ENCODE results near the gene PACRG. TPM values are rescaled to one million over a fixed set of nuclear protein-coding genes. Genes with fewer than 3 reads are reported as not detected.

The PACRG gene
- total RNA-seq, 4 donors from 2014 or later = 1.7 to 7.7 (median 3.7) TPM

GRCh38 chr6:163054641-163055040 is 326.9 kb downstream of the PACRG start:
- TF ChIP-seq POLR2A (IDR thresholded peaks at IDR 0.05) (no peak), CTCF (IDR thresholded peaks at IDR 0.05) (no peak)
- Histone ChIP-seq H3K36me3 (no peaks in the 10 kb centered on the region), H3K4me3 (replicated peaks in 1 of 3) (no peak overlapping the region), H3K27me3 (no peaks in the 10 kb centered on the region), H3K27ac (no peak overlapping the region), H3K9me3 (no peaks in the 10 kb centered on the region), H3K4me1 (no peaks in the 10 kb centered on the region)
- WGBS, 2 donors = 85 to 97% methylated on average over 5 of the region's 5 CpGs
- no peak for DNase-seq
- intact Hi-C loops (cut with DNase I) = no loop called here

DNA sequence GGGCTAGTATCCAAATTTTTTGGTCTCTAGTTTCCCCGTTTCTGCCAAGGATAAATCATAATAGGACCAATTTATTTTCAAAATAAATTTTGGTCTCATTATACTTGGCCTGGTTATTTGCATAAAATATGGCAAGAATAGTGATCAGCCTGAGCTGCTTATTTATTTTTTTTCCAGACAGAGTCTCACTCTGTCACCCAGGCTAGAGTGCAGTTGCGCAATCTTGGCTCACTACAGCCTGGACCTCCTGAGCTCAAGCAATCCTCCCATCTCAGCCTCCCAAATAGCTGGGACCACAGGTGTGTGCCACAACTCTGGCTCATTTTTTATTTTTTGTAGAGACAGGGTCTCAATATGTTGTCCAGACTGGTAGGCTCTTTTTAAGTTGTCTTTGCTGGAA is 329.5 kb downstream of the PACRG start:
- no peak for TF ChIP-seq CTCF (IDR thresholded peaks at IDR 0.05)
- TF ChIP-seq POLR2A (IDR thresholded peaks at IDR 0.05) = no peak
- WGBS, 2 donors = 91% methylated on average over 2 of the region's 2 CpGs

DNA sequence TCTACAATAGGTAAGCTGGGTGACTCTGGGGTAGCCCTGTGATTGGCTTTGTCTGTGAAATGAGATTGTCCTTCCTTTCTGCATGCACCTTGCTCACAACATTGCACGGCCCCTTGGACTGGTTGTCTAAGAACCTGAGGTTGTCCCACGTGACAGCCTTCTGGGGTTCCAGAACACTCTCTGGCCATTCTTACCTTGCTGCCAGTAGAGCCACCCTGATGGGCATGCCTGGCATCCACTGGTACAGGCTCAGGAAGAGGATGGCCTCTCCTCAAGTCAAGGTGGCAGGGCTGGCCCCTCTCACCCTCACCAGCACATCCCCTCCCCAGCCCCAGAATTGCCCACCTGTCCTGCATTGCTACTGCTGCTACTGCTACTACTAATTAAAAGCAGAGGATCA is 335.0 kb downstream of the PACRG start:
- intact Hi-C loops (cut with DNase I) = no loop called here
- no peak for TF ChIP-seq CTCF (IDR thresholded peaks at IDR 0.05)
- no peak for TF ChIP-seq POLR2A (IDR thresholded peaks at IDR 0.05)
- 87 to 100% methylated on average over 2 of the region's 2 CpGs for WGBS, 2 donors

More for the DNA sequence above, 329.5 kb downstream of the PACRG start:
- Histone ChIP-seq H3K4me3 (replicated peaks in 1 of 3) (no peak overlapping the region), H3K9me3 (no peaks in the 10 kb centered on the region), H3K27ac (no peak overlapping the region), H3K36me3 (no peaks in the 10 kb centered on the region), H3K27me3 (no peaks in the 10 kb centered on the region), H3K4me1 (no peaks in the 10 kb centered on the region)
- intact Hi-C loops (cut with DNase I) = no loop called here
- DNase-seq = no peak

DNA sequence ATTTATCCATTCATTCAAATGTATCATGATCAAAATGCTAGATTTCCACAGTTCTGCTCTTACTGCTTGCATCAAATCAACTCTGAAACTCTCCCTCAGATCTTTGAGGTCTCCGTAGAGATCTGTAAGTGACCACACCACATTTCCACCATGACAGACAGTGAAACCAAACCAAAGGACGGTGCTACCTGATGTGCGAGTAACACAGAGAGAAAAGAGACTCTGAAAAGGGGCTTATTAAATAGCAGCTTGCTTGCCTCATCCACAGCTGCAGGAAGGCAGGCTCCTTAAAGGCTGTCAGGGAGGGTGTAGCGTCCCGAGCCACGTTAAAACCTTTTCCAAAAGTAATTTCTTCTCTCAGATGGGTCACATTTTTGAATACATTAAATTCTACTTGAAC is 335.8 kb downstream of the PACRG start:
- intact Hi-C loops (cut with DNase I) = no loop called here
- H3K27ac ChIP-seq = no peak overlapping the region
- no peaks in the 10 kb centered on the region for H3K4me1 ChIP-seq
- H3K4me3 ChIP-seq (replicated peaks in 1 of 3) = no peak overlapping the region
- no peak for DNase-seq
- WGBS, 2 donors = 83 to 90% methylated on average over 6 of the region's 6 CpGs
- no peak for TF ChIP-seq POLR2A (IDR thresholded peaks at IDR 0.05)
- no peak for TF ChIP-seq CTCF (IDR thresholded peaks at IDR 0.05)
- H3K36me3 ChIP-seq = no peaks in the 10 kb centered on the region
- no peaks in the 10 kb centered on the region for H3K27me3 ChIP-seq
- no peaks in the 10 kb centered on the region for H3K9me3 ChIP-seq

More for the DNA sequence above, 335.0 kb downstream of the PACRG start:
- H3K9me3 ChIP-seq = no peaks in the 10 kb centered on the region
- H3K4me3 ChIP-seq (replicated peaks in 1 of 3) = no peak overlapping the region
- no peaks in the 10 kb centered on the region for H3K36me3 ChIP-seq
- H3K27me3 ChIP-seq = no peaks in the 10 kb centered on the region
- no peaks in the 10 kb centered on the region for H3K4me1 ChIP-seq
- DNase-seq = no peak
- no peak overlapping the region for H3K27ac ChIP-seq

DNA sequence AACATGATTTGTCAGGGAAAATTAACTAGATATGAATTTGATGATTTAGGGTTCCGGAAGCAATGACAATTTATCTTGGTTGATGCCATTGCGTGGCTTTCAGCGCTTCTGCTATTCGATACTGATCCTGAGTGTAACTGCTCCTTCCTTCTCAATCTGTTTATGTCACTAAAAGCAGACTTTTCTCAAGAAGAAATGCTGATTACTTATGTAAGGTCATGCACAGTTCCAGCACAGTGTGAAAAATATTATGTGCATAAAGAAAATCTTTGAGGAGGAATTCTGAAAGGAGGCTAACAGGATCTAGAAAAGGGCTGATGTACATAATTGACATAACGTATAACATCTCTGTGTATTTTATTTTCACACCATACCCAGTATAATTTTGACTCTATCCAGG is 336.6 kb downstream of the PACRG start:
- no peaks in the 10 kb centered on the region for H3K4me1 ChIP-seq
- intact Hi-C loops (cut with DNase I) = no loop called here
- no peak for TF ChIP-seq POLR2A (IDR thresholded peaks at IDR 0.05)
- no peak for TF ChIP-seq CTCF (IDR thresholded peaks at IDR 0.05)
- no peak overlapping the region for H3K27ac ChIP-seq
- H3K9me3 ChIP-seq = no peaks in the 10 kb centered on the region
- H3K27me3 ChIP-seq = no peaks in the 10 kb centered on the region
- H3K36me3 ChIP-seq = no peaks in the 10 kb centered on the region
- WGBS, 2 donors = 92 to 94% methylated on average over 5 of the region's 5 CpGs
- no peak for DNase-seq
- no peak overlapping the region for H3K4me3 ChIP-seq (replicated peaks in 1 of 3)
